SJCRH30 (cell line): ENCODE measurements around the gene BCL2L13. TPM values are rescaled to one million over a fixed set of nuclear protein-coding genes. Genes with fewer than 3 reads are reported as not detected.
A peak's percentile ranks its signal among the peaks of the same experiment; 100 is the strongest.
"Not testable (repeated sequence)": the region's sequence is repeated elsewhere in the genome, so short reads cannot be mapped to it uniquely, and the experiment has no call there.

Experiments used
- DNase-seq, 2 experiments: peaks; one replicate each; pipeline ENCODE4 v3.0.0-alpha.2; 2015 to 2020
- H3K27ac ChIP-seq: fragments of 250-450 bp; sonication (Bioruptor Pico); 2 replicates; pipeline ENCODE4 v1.5.1; 2020; ENCODE audit warnings: mild to moderate bottlenecking, moderate library complexity
- H3K27me3 ChIP-seq: fragments of 250-450 bp; sonication (Bioruptor Pico); 2 replicates; pipeline ENCODE4 v1.5.1; 2020; ENCODE audit warnings: mild to moderate bottlenecking, moderate library complexity
- H3K36me3 ChIP-seq: fragments of 250-450 bp; sonication (Bioruptor Pico); 2 replicates; pipeline ENCODE4 v1.5.1; 2020; ENCODE audit warnings: mild to moderate bottlenecking, moderate library complexity
- H3K4me1 ChIP-seq: fragments of 250-450 bp; sonication (Bioruptor Pico); 2 replicates; pipeline ENCODE4 v1.5.1; 2020; ENCODE audit warnings: mild to moderate bottlenecking, moderate library complexity
- H3K4me3 ChIP-seq: fragments of 250-450 bp; sonication (Bioruptor Pico); 2 replicates; pipeline ENCODE4 v1.5.1; 2020; ENCODE audit warnings: mild to moderate bottlenecking, moderate library complexity
- H3K9me3 ChIP-seq: fragments of 250-450 bp; sonication (Bioruptor Pico); replicated peaks from 2 replicates; pipeline ENCODE4 v1.5.1; 2020; ENCODE audit warnings: mild to moderate bottlenecking, moderate library complexity
- total RNA-seq: library from RNA; depleted of rRNA; stranded (reverse); fragments of >200 nt; shearing (Covaris generic); gene quantifications from 2 replicates; pipeline ENCODE4 v1.2.3, GENCODE V29; 2014

Gene BCL2L13
- total RNA-seq, 1 experiment from 2014 or later, result 52.4 TPM

DNA sequence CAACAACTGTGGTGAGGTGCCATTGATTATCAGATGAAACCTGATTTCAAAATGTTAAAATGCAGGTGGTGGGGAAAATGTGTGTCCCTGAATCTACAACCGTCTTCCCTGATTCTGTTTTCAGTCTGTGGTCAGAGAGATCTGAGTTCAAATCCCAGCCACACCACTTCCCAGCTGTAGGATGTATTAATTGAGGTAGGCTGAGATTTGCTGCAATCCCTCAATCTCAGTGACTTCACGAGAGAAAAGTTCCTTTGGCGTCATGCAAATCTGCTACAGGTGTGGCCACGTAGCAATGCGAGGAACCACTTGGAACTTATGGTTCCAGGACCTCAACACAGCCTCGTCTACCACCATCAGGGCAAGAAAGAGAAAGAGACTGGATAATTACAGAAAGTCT lies 56.2 kb downstream of the BCL2L13 start:
- H3K36me3 ChIP-seq, result peaks cover 20% of the 10 kb centered on the region

GRCh38 chr22:17695986-17696385 lies 57.4 kb downstream of the BCL2L13 start:
- DNase-seq, result no peak
- peaks cover 20% of the 10 kb centered on the region for H3K36me3 ChIP-seq
- no peaks in the 10 kb centered on the region for H3K27me3 ChIP-seq
- no peak overlapping the region for H3K4me3 ChIP-seq
- H3K9me3 ChIP-seq, result no peaks in the 10 kb centered on the region
- no peak overlapping the region for H3K27ac ChIP-seq
- H3K4me1 ChIP-seq, result peaks cover 9% of the 10 kb centered on the region

More for the DNA sequence above, 56.2 kb downstream of the BCL2L13 start:
- Histone ChIP-seq H3K9me3 (no peaks in the 10 kb centered on the region), H3K27me3 (no peaks in the 10 kb centered on the region), H3K4me3 (no peak overlapping the region), H3K27ac (no peak overlapping the region), H3K4me1 (peaks cover 5% of the 10 kb centered on the region)
- no peak for DNase-seq

- H3K9me3 ChIP-seq, H3K27me3 ChIP-seq, H3K27ac ChIP-seq, H3K4me3 ChIP-seq, H3K4me1 ChIP-seq, DNase-seq: not testable (repeated sequence)
- peaks cover 21% of the 10 kb centered on the region for H3K36me3 ChIP-seq
These were observed 58.6 kb downstream of the BCL2L13 start for GRCh38 chr22:17697196-17697595.

- H3K4me3 ChIP-seq, DNase-seq, H3K9me3 ChIP-seq, H3K4me1 ChIP-seq, H3K27ac ChIP-seq, H3K27me3 ChIP-seq: not testable (repeated sequence)
- H3K36me3 ChIP-seq, result peaks cover 22% of the 10 kb centered on the region
These were observed 59.7 kb downstream of the BCL2L13 start for GRCh38 chr22:17698276-17698675.

DNA sequence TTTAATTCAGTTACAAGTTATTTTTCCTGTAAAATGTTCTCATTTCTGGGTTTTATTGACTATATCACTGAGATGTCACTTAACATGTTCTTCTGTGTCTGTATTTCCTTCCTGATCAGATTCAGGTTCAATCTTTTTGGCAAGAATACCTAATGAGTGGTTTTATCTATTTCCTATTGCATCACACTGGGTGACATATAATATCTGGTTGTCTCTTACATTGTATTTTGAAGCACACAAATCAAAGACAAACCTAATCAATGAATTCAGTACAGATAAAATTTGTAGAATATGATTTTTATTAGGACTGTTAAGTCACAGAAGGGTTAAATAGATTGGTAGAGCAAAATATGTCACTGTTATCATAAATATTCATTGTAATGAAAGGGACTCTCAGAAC lies 60.4 kb downstream of the BCL2L13 start:
- Histone ChIP-seq H3K9me3 (no peaks in the 10 kb centered on the region), H3K4me1 (peaks cover 9% of the 10 kb centered on the region), H3K27me3 (no peaks in the 10 kb centered on the region), H3K4me3 (no peak overlapping the region), H3K27ac (no peak overlapping the region), H3K36me3 (peaks cover 23% of the 10 kb centered on the region)
- DNase-seq, result no peak

GRCh38 chr22:17699696-17700340 lies 61.3 kb downstream of the BCL2L13 start:
- Histone ChIP-seq H3K9me3 (no peaks in the 10 kb centered on the region), H3K27me3 (no peaks in the 10 kb centered on the region), H3K4me1 (peaks cover 9% of the 10 kb centered on the region), H3K4me3 (no peak overlapping the region), H3K27ac (no peak overlapping the region), H3K36me3 (peaks cover 22% of the 10 kb centered on the region)
- no peak for DNase-seq

- no peak overlapping the region for H3K27ac ChIP-seq
- H3K27me3 ChIP-seq, result no peaks in the 10 kb centered on the region
- H3K4me3 ChIP-seq, result no peak overlapping the region
- DNase-seq, result no peak
- peaks cover 7% of the 10 kb centered on the region for H3K4me1 ChIP-seq
- H3K9me3 ChIP-seq, result no peaks in the 10 kb centered on the region
- H3K36me3 ChIP-seq, result peaks cover 16% of the 10 kb centered on the region
These were observed 62.2 kb downstream of the BCL2L13 start for GRCh38 chr22:17700778-17701177.

DNA sequence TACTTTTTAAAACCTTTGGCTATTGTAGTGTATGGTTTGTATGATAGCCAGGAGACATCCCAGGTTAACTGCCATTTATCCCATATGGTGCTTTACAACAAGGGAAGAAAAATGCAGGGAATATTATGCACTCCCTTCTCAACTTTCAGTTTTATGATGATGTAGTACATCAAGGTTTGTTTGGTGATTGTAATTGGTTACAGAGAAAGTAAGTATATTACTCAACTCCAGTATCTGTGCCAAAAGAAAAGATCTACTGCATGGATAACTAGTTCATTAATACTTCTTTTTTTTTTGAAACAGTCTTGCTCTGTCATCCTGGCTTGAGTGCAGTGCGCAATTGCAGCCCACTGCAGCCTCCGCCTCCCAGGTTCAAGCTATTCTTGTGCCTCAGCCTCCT lies 65.3 kb downstream of the BCL2L13 start:
- peaks cover 15% of the 10 kb centered on the region for H3K36me3 ChIP-seq

DNA sequence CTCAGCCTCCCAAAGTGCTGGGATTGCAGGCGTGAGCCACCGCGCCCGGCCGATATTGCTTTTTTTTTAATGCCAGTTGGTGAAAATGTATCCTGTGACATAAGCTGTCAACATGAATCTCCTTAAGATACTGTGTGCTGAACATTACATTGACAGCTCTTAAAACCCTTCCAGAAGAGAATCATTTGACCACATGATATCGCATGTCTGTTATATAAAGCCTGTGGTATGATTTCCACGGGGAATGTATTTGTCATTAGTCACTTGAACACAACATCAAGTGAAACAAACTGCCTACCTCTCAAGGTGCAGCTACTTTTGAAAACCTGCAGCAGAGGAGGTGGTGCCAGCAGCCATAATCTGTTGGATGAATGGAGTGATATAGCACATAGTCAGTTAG lies 67.0 kb downstream of the BCL2L13 start:
- Histone ChIP-seq H3K27ac (no peak overlapping the region), H3K4me1 (peaks cover 15% of the 10 kb centered on the region), H3K27me3 (no peaks in the 10 kb centered on the region), H3K36me3 (peaks cover 12% of the 10 kb centered on the region), H3K4me3 (no peak overlapping the region), H3K9me3 (no peaks in the 10 kb centered on the region)
- no peak for DNase-seq

More for the DNA sequence above, 65.3 kb downstream of the BCL2L13 start:
- H3K9me3 ChIP-seq, result no peaks in the 10 kb centered on the region
- no peak overlapping the region for H3K27ac ChIP-seq
- no peak overlapping the region for H3K4me3 ChIP-seq
- H3K27me3 ChIP-seq, result no peaks in the 10 kb centered on the region
- H3K4me1 ChIP-seq, result peaks cover 22% of the 10 kb centered on the region
- no peak for DNase-seq

GRCh38 chr22:17705951-17706900 lies 67.7 kb downstream of the BCL2L13 start:
- H3K27ac ChIP-seq, result peak overlapping the region; percentile 19
- peaks cover 12% of the 10 kb centered on the region for H3K36me3 ChIP-seq
- no peaks in the 10 kb centered on the region for H3K9me3 ChIP-seq
- no peak overlapping the region for H3K4me3 ChIP-seq
- peaks cover 15% of the 10 kb centered on the region for H3K4me1 ChIP-seq
- no peaks in the 10 kb centered on the region for H3K27me3 ChIP-seq
- peak; percentile 12 to 51 for DNase-seq

GRCh38 chr22:17706947-17707346 lies 68.4 kb downstream of the BCL2L13 start:
- no peak for DNase-seq
- H3K4me3 ChIP-seq, result no peak overlapping the region
- peak overlapping the region; percentile 19 for H3K27ac ChIP-seq

GRCh38 chr22:17707526-17707925 lies 69.0 kb downstream of the BCL2L13 start:
- Histone ChIP-seq H3K4me1 (peaks cover 24% of the 10 kb centered on the region), H3K27ac (no peak overlapping the region), H3K27me3 (no peaks in the 10 kb centered on the region), H3K9me3 (no peaks in the 10 kb centered on the region), H3K36me3 (peaks cover 8% of the 10 kb centered on the region), H3K4me3 (no peak overlapping the region)
- DNase-seq, result no peak

More at GRCh38 chr22:17706947-17707346, 68.4 kb downstream of the BCL2L13 start:
- no peaks in the 10 kb centered on the region for H3K27me3 ChIP-seq
- H3K9me3 ChIP-seq, result no peaks in the 10 kb centered on the region
- H3K4me1 ChIP-seq, result peaks cover 18% of the 10 kb centered on the region
- peaks cover 12% of the 10 kb centered on the region for H3K36me3 ChIP-seq

GRCh38 chr22:17710023-17710422 lies 71.5 kb downstream of the BCL2L13 start:
- H3K4me1 ChIP-seq, result peaks cover 26% of the 10 kb centered on the region

DNA sequence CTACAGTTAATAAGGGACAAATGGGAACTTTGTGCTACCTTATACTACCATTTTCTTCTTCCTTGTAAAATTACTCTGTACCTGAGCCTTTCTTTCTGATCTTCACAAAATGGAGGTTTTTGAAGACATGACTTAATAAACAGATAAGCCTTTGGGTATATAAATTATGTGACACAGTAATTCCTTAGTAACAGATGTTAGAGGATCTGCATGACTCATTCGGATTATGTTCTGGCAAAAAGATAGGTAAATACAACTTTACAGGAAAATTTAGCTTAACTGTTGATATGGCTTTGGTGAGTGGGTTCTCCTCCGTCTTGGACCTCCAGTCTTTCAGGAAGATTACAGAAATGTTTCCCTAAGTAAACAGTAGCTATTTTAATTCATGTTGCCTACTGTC lies 73.9 kb downstream of the BCL2L13 start:
- Histone ChIP-seq H3K4me1 (peaks cover 17% of the 10 kb centered on the region), H3K27ac (no peak overlapping the region)

More at GRCh38 chr22:17710023-17710422, 71.5 kb downstream of the BCL2L13 start:
- no peaks in the 10 kb centered on the region for H3K9me3 ChIP-seq
- no peaks in the 10 kb centered on the region for H3K27me3 ChIP-seq
- H3K36me3 ChIP-seq, result no peaks in the 10 kb centered on the region
- DNase-seq, result no peak
- H3K4me3 ChIP-seq, result no peak overlapping the region
- no peak overlapping the region for H3K27ac ChIP-seq

GRCh38 chr22:17716529-17716928 lies 78.0 kb downstream of the BCL2L13 start:
- no peak overlapping the region for H3K4me3 ChIP-seq
- no peak overlapping the region for H3K27ac ChIP-seq
- H3K4me1 ChIP-seq, result peaks cover 10% of the 10 kb centered on the region
- no peaks in the 10 kb centered on the region for H3K27me3 ChIP-seq
- H3K9me3 ChIP-seq, result no peaks in the 10 kb centered on the region
- no peak for DNase-seq
- H3K36me3 ChIP-seq, result no peaks in the 10 kb centered on the region

More for the DNA sequence above, 73.9 kb downstream of the BCL2L13 start:
- H3K4me3 ChIP-seq, result no peak overlapping the region
- peak in 1 of 2 experiments; percentile 21 for DNase-seq
- no peaks in the 10 kb centered on the region for H3K27me3 ChIP-seq
- no peaks in the 10 kb centered on the region for H3K36me3 ChIP-seq
- H3K9me3 ChIP-seq, result no peaks in the 10 kb centered on the region
